Cardiac fibroblast (primary cell): ENCODE measurements around the gene CYP39A1.
A peak's percentile ranks its signal among the peaks of the same experiment; 100 is the strongest.

Source experiments
- DNase-seq, 2 donors: peaks; one replicate each; pipeline versions ENCODE4 v3.0.0 to v3.0.0-alpha.2; 2010; ENCODE audit warnings: low read depth in 2 of 2
- H3K4me3 ChIP-seq, 2 donors: replicated peaks in 1 of 2; 1 replicate in 1 of 2; 2 replicates in 1 of 2; pipeline ENCODE4 v1.5.1; 2011; ENCODE audit warnings: low read depth in 2 of 2, low read length in 2 of 2, mild to moderate bottlenecking in 2 of 2, moderate library complexity in 1 of 2
- CTCF ChIP-seq: IDR thresholded peaks from one replicate; pipeline ENCODE4 v1.5.1; 2011; ENCODE audit warnings: low read depth, mild to moderate bottlenecking, low read length, inconsistent platforms

CYP39A1 gene

GRCh38 chr6:46626228-46626909, 26.2 kb downstream of the CYP39A1 start:
- peak; percentile 53 for TF ChIP-seq CTCF
- H3K4me3 ChIP-seq, result no peak overlapping the region

GRCh38 chr6:46618726-46619125, 33.9 kb downstream of the CYP39A1 start:
- no peak for DNase-seq
- no peak for TF ChIP-seq CTCF
- H3K4me3 ChIP-seq, result no peak overlapping the region

More at GRCh38 chr6:46626228-46626909, 26.2 kb downstream of the CYP39A1 start:
- peak; percentile 38 to 64 for DNase-seq

GRCh38 chr6:46612645-46613044, 40.0 kb downstream of the CYP39A1 start:
- TF ChIP-seq CTCF, result no peak
- no peak overlapping the region for H3K4me3 ChIP-seq
- no peak for DNase-seq

GRCh38 chr6:46610862-46611553, 41.6 kb downstream of the CYP39A1 start:
- H3K4me3 ChIP-seq, result no peak overlapping the region
- no peak for TF ChIP-seq CTCF
- no peak for DNase-seq

GRCh38 chr6:46606338-46606737, 46.3 kb downstream of the CYP39A1 start:
- peak in 1 of 2 donors; percentile 5 for DNase-seq
- no peak for TF ChIP-seq CTCF
- no peak overlapping the region for H3K4me3 ChIP-seq

- no peak for DNase-seq
- no peak overlapping the region for H3K4me3 ChIP-seq
- no peak for TF ChIP-seq CTCF
Measured at GRCh38 chr6:46605091-46605797, 47.4 kb downstream of the CYP39A1 start.
